Measurements from ENCODE around the gene YIPF3.
"Not testable (repeated sequence)": the region's sequence is repeated elsewhere in the genome, so short reads cannot be mapped to it uniquely, and the experiment has no call there.

GRCh38 chr6:43538986-43539385 lies 22.3 kb upstream of the YIPF3 start:
- not testable (repeated sequence) for TF ChIP-seq CTCF (conservative IDR thresholded peaks at IDR 0.05; ENCODE audit: low read length); EZH2phosphoT487 (IDR thresholded peaks at IDR 0.05; ENCODE audit: borderline replicate concordance)

Data from Loucy (cell line).